Smooth muscle cell (in vitro differentiated cells): Measurements from ENCODE around the gene MBD3L4. TPM values are rescaled to one million over a fixed set of nuclear protein-coding genes. Genes with fewer than 3 reads are reported as not detected.

ENCODE experiments used
- DNase-seq: peaks from one replicate; lab custom pipeline; 2025; ENCODE audit not compliant: unreplicated experiment; lab: John Stamatoyannopoulos, UW
- H2AFZ ChIP-seq: fragments of 200-600 bp; sonication (generic); 2 replicates; pipeline ENCODE4 v1.6.0; 2016; ENCODE audit warnings: antibody characterized with exemption, low read depth, mild to moderate bottlenecking
- H3F3A ChIP-seq: fragments of 200-600 bp; sonication (generic); 2 replicates; pipeline ENCODE4 v1.6.0; 2017; ENCODE audit warnings: antibody characterized with exemption, low read depth
- H3K27ac ChIP-seq: fragments of 200-600 bp; sonication (generic); 2 replicates; pipeline ENCODE4 v1.5.1; 2016; ENCODE audit warnings: low read depth, mild to moderate bottlenecking
- H3K27me3 ChIP-seq: fragments of 200-600 bp; sonication (generic); 2 replicates; pipeline ENCODE4 v1.6.1; 2016; ENCODE audit warnings: low read depth, mild to moderate bottlenecking
- H3K36me3 ChIP-seq: fragments of 200-600 bp; sonication (generic); 2 replicates; pipeline ENCODE4 v1.5.1; 2016; ENCODE audit warnings: low read depth
- H3K4me1 ChIP-seq: fragments of 200-600 bp; sonication (generic); 2 replicates; pipeline ENCODE4 v1.5.1; 2016; ENCODE audit warnings: low read depth
- H3K4me2 ChIP-seq: fragments of 200-600 bp; sonication (generic); 2 replicates; pipeline ENCODE4 v1.6.0; 2016; ENCODE audit warnings: mild to moderate bottlenecking
- H3K4me3 ChIP-seq: fragments of 200-600 bp; sonication (generic); 2 replicates; pipeline ENCODE4 v1.5.1; 2016; ENCODE audit warnings: mild to moderate bottlenecking
- H3K79me2 ChIP-seq: fragments of 200-600 bp; sonication (generic); 2 replicates; pipeline ENCODE4 v1.6.0; 2016; ENCODE audit warnings: low read depth, mild to moderate bottlenecking
- H3K9ac ChIP-seq: fragments of 200-600 bp; sonication (generic); 2 replicates; pipeline ENCODE4 v1.6.0; 2016; ENCODE audit warnings: low read depth
- H3K9me3 ChIP-seq: fragments of 200-600 bp; sonication (generic); replicated peaks from 2 replicates; pipeline ENCODE4 v1.5.1; 2016; ENCODE audit warnings: low read depth
- H4K20me1 ChIP-seq: fragments of 200-600 bp; sonication (generic); 2 replicates; pipeline ENCODE4 v1.6.0; 2016; ENCODE audit warnings: low read depth
- WGBS: methylation state at CpG from one replicate; pipeline ENCODE4 v1.1.7; 2016; ENCODE audit warnings: low lambda C conversion rate; 5-methylcytosine and 5-hydroxymethylcytosine counted together
- polyA plus RNA-seq: library from polyadenylated mRNA; unstranded; fragments of >200 nt; fragmentation: Nextera tagmentation; extraction: Ambion mirVana; gene quantifications from 2 replicates; pipeline ENCODE4 v1.2.1, GENCODE V29; 2016
- total RNA-seq: library from RNA; depleted of rRNA; stranded (reverse); fragments of >200 nt; gene quantifications from 2 replicates; pipeline ENCODE4 v1.2.3, GENCODE V29; 2014
- TF ChIP-seq, protein P1 (sequence below): fragments of 200-600 bp; sonication (generic); IDR thresholded peaks from 2 replicates; pipeline ENCODE4 v1.5.1; 2017; ENCODE audit warnings: borderline replicate concordance, mild to moderate bottlenecking, antibody characterized with exemption; ENCODE audit not compliant: insufficient read depth, poor library complexity, severe bottlenecking

Gene MBD3L4
- total and polyA plus RNA-seq, 2 experiments from 2014 or later = not detected

DNA sequence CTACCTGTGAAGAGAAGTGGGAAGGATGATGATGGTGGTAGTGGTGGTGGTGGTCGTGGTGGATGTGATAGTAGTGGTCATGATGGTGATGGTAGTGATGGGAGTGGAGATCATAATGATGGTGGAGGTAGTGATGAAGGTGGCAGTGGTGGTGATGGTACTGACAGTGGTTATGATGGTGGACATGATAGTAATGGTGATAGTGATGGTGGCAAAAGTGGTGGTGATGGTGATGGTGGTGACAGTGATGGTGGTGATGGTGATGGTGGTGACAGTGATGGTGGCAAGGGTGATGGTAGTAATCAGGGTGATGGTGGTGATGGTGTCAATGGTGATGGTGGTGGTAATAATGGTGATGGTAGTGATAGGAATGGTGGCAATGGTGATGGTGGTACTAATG lies 44.9 kb downstream of the MBD3L4 start:
- H2AFZ ChIP-seq = no peak overlapping the region
- 55% methylated on average over 1 of the region's 1 CpG for WGBS

DNA sequence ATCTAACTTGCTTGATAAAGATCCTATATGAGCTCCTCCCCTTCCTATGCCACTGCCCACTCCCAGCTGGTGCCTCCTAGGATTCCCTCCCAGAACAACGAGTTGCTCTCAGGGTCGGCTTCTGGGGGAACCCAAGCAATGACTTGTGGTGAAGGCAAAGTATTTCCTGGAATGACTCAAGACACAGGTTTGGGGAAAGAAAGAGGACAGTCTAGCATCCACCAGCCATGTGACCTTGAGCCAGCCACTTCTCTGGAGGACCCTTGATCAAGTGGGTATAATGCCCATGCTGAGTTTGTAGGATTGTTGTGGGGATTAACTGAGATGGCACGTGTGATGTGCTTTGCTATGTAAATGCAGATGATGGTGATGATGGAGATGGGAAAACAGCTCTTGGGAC lies 51.7 kb downstream of the MBD3L4 start:
- Histone ChIP-seq H3K4me3 (no peak overlapping the region), H3K27ac (no peak overlapping the region), H3K9ac (no peak overlapping the region), H3K27me3 (no peaks in the 10 kb centered on the region), H3K4me1 (no peaks in the 10 kb centered on the region), H3F3A (no peaks in the 10 kb centered on the region), H3K36me3 (no peaks in the 10 kb centered on the region), H3K4me2 (no peak overlapping the region), H3K9me3 (no peaks in the 10 kb centered on the region), H3K79me2 (no peaks in the 10 kb centered on the region), H2AFZ (no peak overlapping the region), H4K20me1 (no peaks in the 10 kb centered on the region)
- TF ChIP-seq, protein P1, sequence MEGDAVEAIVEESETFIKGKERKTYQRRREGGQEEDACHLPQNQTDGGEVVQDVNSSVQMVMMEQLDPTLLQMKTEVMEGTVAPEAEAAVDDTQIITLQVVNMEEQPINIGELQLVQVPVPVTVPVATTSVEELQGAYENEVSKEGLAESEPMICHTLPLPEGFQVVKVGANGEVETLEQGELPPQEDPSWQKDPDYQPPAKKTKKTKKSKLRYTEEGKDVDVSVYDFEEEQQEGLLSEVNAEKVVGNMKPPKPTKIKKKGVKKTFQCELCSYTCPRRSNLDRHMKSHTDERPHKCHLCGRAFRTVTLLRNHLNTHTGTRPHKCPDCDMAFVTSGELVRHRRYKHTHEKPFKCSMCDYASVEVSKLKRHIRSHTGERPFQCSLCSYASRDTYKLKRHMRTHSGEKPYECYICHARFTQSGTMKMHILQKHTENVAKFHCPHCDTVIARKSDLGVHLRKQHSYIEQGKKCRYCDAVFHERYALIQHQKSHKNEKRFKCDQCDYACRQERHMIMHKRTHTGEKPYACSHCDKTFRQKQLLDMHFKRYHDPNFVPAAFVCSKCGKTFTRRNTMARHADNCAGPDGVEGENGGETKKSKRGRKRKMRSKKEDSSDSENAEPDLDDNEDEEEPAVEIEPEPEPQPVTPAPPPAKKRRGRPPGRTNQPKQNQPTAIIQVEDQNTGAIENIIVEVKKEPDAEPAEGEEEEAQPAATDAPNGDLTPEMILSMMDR = no peak
- WGBS = 48% methylated on average over 3 of the region's 3 CpGs
- no peak for DNase-seq

More for the DNA sequence above, 44.9 kb downstream of the MBD3L4 start:
- no peak overlapping the region for H3K9ac ChIP-seq
- no peak for DNase-seq
- H3K4me1 ChIP-seq = no peaks in the 10 kb centered on the region
- H4K20me1 ChIP-seq = no peaks in the 10 kb centered on the region
- no peaks in the 10 kb centered on the region for H3K36me3 ChIP-seq
- TF ChIP-seq, protein P1 = no peak
- no peaks in the 10 kb centered on the region for H3K79me2 ChIP-seq
- H3K4me3 ChIP-seq = no peak overlapping the region
- H3K4me2 ChIP-seq = no peak overlapping the region
- H3K27ac ChIP-seq = no peak overlapping the region
- no peaks in the 10 kb centered on the region for H3K27me3 ChIP-seq
- H3F3A ChIP-seq = no peaks in the 10 kb centered on the region
- no peaks in the 10 kb centered on the region for H3K9me3 ChIP-seq

DNA sequence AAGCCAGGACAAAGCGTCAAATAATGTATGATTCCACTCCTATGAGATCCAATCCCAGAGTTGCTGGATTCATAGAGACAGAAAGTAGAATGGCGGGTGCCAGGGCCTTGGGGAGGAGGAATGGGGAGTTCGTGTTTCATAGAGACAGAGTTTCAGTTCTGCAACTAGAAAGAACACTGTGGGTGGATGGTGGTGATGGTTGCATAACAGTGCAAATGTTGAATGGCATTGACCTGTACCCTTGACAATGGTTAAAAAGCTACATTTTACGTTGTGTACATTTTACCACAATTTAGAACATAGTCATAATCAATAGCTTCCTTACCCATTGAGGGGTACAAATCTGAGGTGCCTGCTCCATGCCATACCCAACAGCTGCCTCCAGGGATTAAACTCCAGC lies 52.1 kb downstream of the MBD3L4 start:
- DNase-seq = no peak
- no peaks in the 10 kb centered on the region for H3K79me2 ChIP-seq
- no peak overlapping the region for H3K9ac ChIP-seq
- WGBS = 45% methylated on average over 4 of the region's 4 CpGs
- TF ChIP-seq, protein P1 = no peak
- no peak overlapping the region for H3K4me2 ChIP-seq
- H3K27me3 ChIP-seq = no peaks in the 10 kb centered on the region
- H3K36me3 ChIP-seq = no peaks in the 10 kb centered on the region
- H3K4me1 ChIP-seq = no peaks in the 10 kb centered on the region
- no peaks in the 10 kb centered on the region for H3K9me3 ChIP-seq
- no peak overlapping the region for H3K27ac ChIP-seq
- no peaks in the 10 kb centered on the region for H4K20me1 ChIP-seq
- no peak overlapping the region for H2AFZ ChIP-seq
- H3F3A ChIP-seq = no peaks in the 10 kb centered on the region
- no peak overlapping the region for H3K4me3 ChIP-seq

Other genes starting within 250 kb of the MBD3L4 start
- not detected in 2 replicates for gene ADGRE1, start 152.6 kb downstream of the MBD3L4 start, total RNA-seq
- not detected in 2 replicates for gene ADGRE1, start 152.6 kb downstream of the MBD3L4 start, polyA plus RNA-seq
- gene MBD3L2B, start 18.7 kb downstream of the MBD3L4 start, total RNA-seq = not detected in 2 replicates
- not detected in 2 replicates for gene MBD3L2B, start 18.7 kb downstream of the MBD3L4 start, polyA plus RNA-seq
- not detected in 2 replicates for gene MBD3L5, start 9.6 kb downstream of the MBD3L4 start, total RNA-seq
- not detected in 2 replicates for gene MBD3L5, start 9.6 kb downstream of the MBD3L4 start, polyA plus RNA-seq
- not detected in 2 replicates for gene MBD3L2, start 9.1 kb upstream of the MBD3L4 start, total RNA-seq
- gene MBD3L2, start 9.1 kb upstream of the MBD3L4 start, polyA plus RNA-seq = not detected in 2 replicates
- gene MBD3L3, start 18.5 kb upstream of the MBD3L4 start, total RNA-seq = not detected in 2 replicates
- gene MBD3L3, start 18.5 kb upstream of the MBD3L4 start, polyA plus RNA-seq = not detected in 2 replicates
- 9.4 and 9.7 TPM in 2 replicates for gene ZNF557, start 29.5 kb upstream of the MBD3L4 start, total RNA-seq
- gene ZNF557, start 29.5 kb upstream of the MBD3L4 start, polyA plus RNA-seq = 3.8 and 4.2 TPM in 2 replicates